Panc1 (cell line): ENCODE data around the gene INAVA.

Experiments
- CTCF ChIP-seq: fragments of 450-650 bp; IDR thresholded peaks from 2 replicates; pipeline ENCODE4 v1.5.1; 2017; ENCODE audit warnings: mild to moderate bottlenecking
- TCF7L2 ChIP-seq: IDR thresholded peaks from 2 replicates; pipeline ENCODE4 v1.6.1; 2011; ENCODE audit warnings: mild to moderate bottlenecking, low read depth, low read length, inconsistent platforms

- TF ChIP-seq CTCF = no peak
- TF ChIP-seq TCF7L2 = no peak
Observed at GRCh38 chr1:200909757-200910239, 15.1 kb downstream of the INAVA start.
